ENCODE data around the gene CYB5B. TPM values are rescaled to one million over a fixed set of nuclear protein-coding genes. Genes with fewer than 3 reads are reported as not detected.
A peak's percentile ranks its signal among the peaks of the same experiment; 100 is the strongest.

CYB5B gene
- total RNA-seq, 1 experiment from 2014 or later, result 355 TPM

DNA sequence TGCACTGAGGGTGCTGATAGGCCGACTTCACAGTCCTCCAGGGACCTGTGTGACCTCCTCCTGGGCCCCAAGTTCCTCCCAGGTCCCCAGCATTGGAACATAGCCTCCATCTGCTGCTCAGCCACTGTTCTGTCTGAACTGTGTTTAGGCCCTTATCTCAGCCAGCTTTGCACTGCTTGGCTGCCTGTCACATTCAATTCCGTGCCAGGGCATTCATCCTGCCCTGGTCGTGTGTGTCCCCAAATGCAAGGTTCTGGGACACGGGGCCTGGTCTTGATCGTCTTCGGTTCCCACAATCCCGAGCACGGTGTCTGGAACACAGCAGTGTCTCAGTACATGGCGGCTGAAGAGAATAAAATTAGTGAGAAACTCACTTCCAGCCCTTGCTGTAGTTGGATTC, 71.4 kb downstream of the CYB5B start:
- TF ChIP-seq, protein P1, sequence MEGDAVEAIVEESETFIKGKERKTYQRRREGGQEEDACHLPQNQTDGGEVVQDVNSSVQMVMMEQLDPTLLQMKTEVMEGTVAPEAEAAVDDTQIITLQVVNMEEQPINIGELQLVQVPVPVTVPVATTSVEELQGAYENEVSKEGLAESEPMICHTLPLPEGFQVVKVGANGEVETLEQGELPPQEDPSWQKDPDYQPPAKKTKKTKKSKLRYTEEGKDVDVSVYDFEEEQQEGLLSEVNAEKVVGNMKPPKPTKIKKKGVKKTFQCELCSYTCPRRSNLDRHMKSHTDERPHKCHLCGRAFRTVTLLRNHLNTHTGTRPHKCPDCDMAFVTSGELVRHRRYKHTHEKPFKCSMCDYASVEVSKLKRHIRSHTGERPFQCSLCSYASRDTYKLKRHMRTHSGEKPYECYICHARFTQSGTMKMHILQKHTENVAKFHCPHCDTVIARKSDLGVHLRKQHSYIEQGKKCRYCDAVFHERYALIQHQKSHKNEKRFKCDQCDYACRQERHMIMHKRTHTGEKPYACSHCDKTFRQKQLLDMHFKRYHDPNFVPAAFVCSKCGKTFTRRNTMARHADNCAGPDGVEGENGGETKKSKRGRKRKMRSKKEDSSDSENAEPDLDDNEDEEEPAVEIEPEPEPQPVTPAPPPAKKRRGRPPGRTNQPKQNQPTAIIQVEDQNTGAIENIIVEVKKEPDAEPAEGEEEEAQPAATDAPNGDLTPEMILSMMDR (IDR thresholded peaks at IDR 0.05; ENCODE audit: insufficient read depth in 1 of 2, low read depth in 1 of 2, low read length in 1 of 2, severe bottlenecking in 1 of 2, unreplicated experiment in 1 of 2), result no peak
- Histone ChIP-seq H3K27me3 (replicated peaks; ENCODE audit: control insufficient read depth, insufficient read depth, low read length) (no peaks in the 10 kb centered on the region), H3K4me1 (peaks cover 8% of the 10 kb centered on the region), H3K36me3 (ENCODE audit: control insufficient read depth, insufficient read depth, low read length) (no peaks in the 10 kb centered on the region), H3K4me3 (ENCODE audit: low read depth, low read length) (no peak overlapping the region), H3K9me3 (no peaks in the 10 kb centered on the region; the same call in 1 of the 2 replicates)
- DNase-seq, result peak in 1 of 2 experiments; percentile 19
- no peaks in the 10 kb centered on the region for H3K9me3 Mint-ChIP-seq (ENCODE audit: unreplicated experiment)
- no peak overlapping the region for H3K27ac Mint-ChIP-seq (ENCODE audit: unreplicated experiment)
- no peak overlapping the region for H3K4me3 Mint-ChIP-seq (ENCODE audit: unreplicated experiment)
- H3K4me1 Mint-ChIP-seq (ENCODE audit: low read depth, unreplicated experiment), result peaks cover 25% of the 10 kb centered on the region
- no peaks in the 10 kb centered on the region for H3K36me3 Mint-ChIP-seq (ENCODE audit: insufficient read depth, unreplicated experiment)
- H3K27me3 Mint-ChIP-seq (ENCODE audit: insufficient read depth, unreplicated experiment), result no peaks in the 10 kb centered on the region
- POLR2A ChIA-PET, result no interaction called here
- intact Hi-C loops (cut with micrococcal nuclease; ENCODE audit: unreplicated experiment), result no loop called here
- CTCF ChIA-PET, result interaction anchor here (1.0 kb wide), 1 partner anchor 11 kb away, joined by 3 read pairs; no protein-coding TSS in a partner anchor
- BruUV-seq (replicated peaks), result no TSS peak

DNA sequence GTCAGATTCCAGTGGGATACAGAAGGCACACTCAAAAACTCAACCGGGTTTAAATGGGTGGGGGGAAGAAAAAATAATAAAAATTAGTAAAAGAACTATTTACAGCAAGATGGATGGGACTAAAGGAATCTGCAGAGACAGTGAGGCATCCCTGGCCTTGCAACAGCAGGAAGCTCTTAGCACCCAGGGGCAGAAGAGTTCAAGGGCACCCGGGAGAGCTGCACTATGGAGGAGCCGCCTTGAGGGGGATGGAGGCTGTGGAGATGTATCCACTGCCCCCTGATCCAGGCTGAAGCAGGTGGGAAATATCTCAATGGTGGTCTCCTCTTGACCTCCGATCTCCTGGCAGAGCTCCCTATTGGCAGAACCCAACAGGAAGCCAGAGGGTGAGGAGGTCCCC, 72.0 kb downstream of the CYB5B start:
- Mint-ChIP-seq H3K27ac (ENCODE audit: unreplicated experiment) (no peak overlapping the region), H3K9me3 (ENCODE audit: unreplicated experiment) (no peaks in the 10 kb centered on the region), H3K36me3 (ENCODE audit: insufficient read depth, unreplicated experiment) (no peaks in the 10 kb centered on the region), H3K4me1 (ENCODE audit: low read depth, unreplicated experiment) (peaks cover 25% of the 10 kb centered on the region), H3K4me3 (ENCODE audit: unreplicated experiment) (no peak overlapping the region), H3K27me3 (ENCODE audit: insufficient read depth, unreplicated experiment) (no peaks in the 10 kb centered on the region)
- intact Hi-C loops (cut with micrococcal nuclease; ENCODE audit: unreplicated experiment), result no loop called here
- no peaks in the 10 kb centered on the region; the same call in 1 of the 2 replicates for H3K9me3 ChIP-seq
- no peaks in the 10 kb centered on the region for H3K36me3 ChIP-seq (ENCODE audit: control insufficient read depth, insufficient read depth, low read length)
- no peaks in the 10 kb centered on the region for H3K27me3 ChIP-seq (replicated peaks; ENCODE audit: control insufficient read depth, insufficient read depth, low read length)
- no TSS peak for BruUV-seq (replicated peaks)
- TF ChIP-seq, protein P1 (IDR thresholded peaks at IDR 0.05; ENCODE audit: insufficient read depth in 1 of 2, low read depth in 1 of 2, low read length in 1 of 2, severe bottlenecking in 1 of 2, unreplicated experiment in 1 of 2), result no peak
- POLR2A ChIA-PET, result no interaction called here
- peaks cover 14% of the 10 kb centered on the region for H3K4me1 ChIP-seq
- H3K4me3 ChIP-seq (ENCODE audit: low read depth, low read length), result no peak overlapping the region
- CTCF ChIA-PET, result no interaction called here
- peak in 1 of 2 experiments; percentile 26 for DNase-seq

DNA sequence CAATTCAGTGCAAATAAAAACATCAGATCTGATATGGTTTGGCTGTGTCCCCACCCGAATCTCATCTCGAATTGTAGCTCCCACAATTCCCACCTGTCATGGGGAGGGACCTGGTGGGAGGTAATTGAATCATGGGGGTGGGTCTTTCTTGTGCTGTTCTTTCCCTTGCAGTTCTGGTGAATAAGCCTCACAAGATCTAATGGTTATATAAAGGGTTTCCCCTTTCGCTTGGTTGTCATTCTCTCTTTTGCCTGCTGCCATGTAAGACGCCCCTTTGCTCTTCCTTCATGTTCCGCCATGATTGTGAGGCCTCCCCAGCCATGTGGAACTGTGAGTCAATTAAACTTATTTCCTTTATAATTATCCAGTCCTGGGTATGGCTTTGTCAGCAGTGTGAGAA, 72.5 kb downstream of the CYB5B start:
- intact Hi-C loops (cut with micrococcal nuclease; ENCODE audit: unreplicated experiment), result no loop called here
- Histone ChIP-seq H3K36me3 (ENCODE audit: control insufficient read depth, insufficient read depth, low read length) (no peaks in the 10 kb centered on the region), H3K4me1 (peaks cover 16% of the 10 kb centered on the region), H3K4me3 (ENCODE audit: low read depth, low read length) (no peak overlapping the region), H3K9me3 (no peaks in the 10 kb centered on the region; the same call in 1 of the 2 replicates), H3K27me3 (replicated peaks; ENCODE audit: control insufficient read depth, insufficient read depth, low read length) (no peaks in the 10 kb centered on the region)
- TF ChIP-seq, protein P1 (IDR thresholded peaks at IDR 0.05; ENCODE audit: insufficient read depth in 1 of 2, low read depth in 1 of 2, low read length in 1 of 2, severe bottlenecking in 1 of 2, unreplicated experiment in 1 of 2), result no peak
- Mint-ChIP-seq H3K27ac (ENCODE audit: unreplicated experiment) (no peak overlapping the region), H3K4me3 (ENCODE audit: unreplicated experiment) (no peak overlapping the region), H3K4me1 (ENCODE audit: low read depth, unreplicated experiment) (peaks cover 30% of the 10 kb centered on the region), H3K36me3 (ENCODE audit: insufficient read depth, unreplicated experiment) (peaks cover 4% of the 10 kb centered on the region), H3K27me3 (ENCODE audit: insufficient read depth, unreplicated experiment) (no peaks in the 10 kb centered on the region), H3K9me3 (ENCODE audit: unreplicated experiment) (no peaks in the 10 kb centered on the region)
- DNase-seq, result peak in 1 of 2 experiments; percentile 2
- ChIA-PET POLR2A (no interaction called here), CTCF (no interaction called here)
- BruUV-seq (replicated peaks), result no TSS peak
